SHP77 (cell line): ENCODE results near the gene BRINP3.
A peak's percentile ranks its signal among the peaks of the same experiment; 100 is the strongest.
"Not testable (repeated sequence)": the region's sequence is repeated elsewhere in the genome, so short reads cannot be mapped to it uniquely, and the experiment has no call there.

Experiments
- DNase-seq, 2 experiments: peaks; one replicate each; lab custom pipeline; 2025; lab: John Stamatoyannopoulos, UW

BRINP3 gene

GRCh38 chr1:190477762-190478148 lies at the start of gene BRINP3:
BRINP3 (minus strand) TSS chr1:190477864.
- DNase-seq: peak in 1 of 2 experiments; percentile 1

- no peak for DNase-seq
These were observed 33.9 kb upstream of the BRINP3 start for GRCh38 chr1:190511554-190511953.

GRCh38 chr1:190507357-190507756 lies 29.7 kb upstream of the BRINP3 start:
- no peak for DNase-seq

DNA sequence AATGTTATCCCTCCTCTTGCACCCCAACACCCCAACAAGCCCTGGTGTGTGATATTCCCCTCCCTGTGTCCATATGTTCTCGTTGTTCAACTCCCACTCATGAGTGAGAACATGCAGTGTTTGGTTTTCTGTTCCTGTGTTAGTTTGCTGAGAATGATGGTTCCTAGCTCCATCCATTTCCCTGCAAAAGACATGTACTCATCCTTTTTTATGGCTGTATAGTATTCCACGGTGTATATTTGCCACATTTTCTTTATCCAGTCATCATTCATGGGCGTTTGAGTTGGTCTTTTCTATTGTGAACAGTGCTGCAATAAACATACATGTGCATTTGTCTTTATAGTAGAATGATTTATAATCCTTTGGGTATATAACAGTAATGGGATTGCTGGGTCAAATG lies 26.9 kb upstream of the BRINP3 start:
- not testable (repeated sequence) for DNase-seq

GRCh38 chr1:190497565-190497964 lies 19.9 kb upstream of the BRINP3 start:
- DNase-seq: no peak

GRCh38 chr1:190494451-190494850 lies 16.8 kb upstream of the BRINP3 start:
- DNase-seq: no peak

DNA sequence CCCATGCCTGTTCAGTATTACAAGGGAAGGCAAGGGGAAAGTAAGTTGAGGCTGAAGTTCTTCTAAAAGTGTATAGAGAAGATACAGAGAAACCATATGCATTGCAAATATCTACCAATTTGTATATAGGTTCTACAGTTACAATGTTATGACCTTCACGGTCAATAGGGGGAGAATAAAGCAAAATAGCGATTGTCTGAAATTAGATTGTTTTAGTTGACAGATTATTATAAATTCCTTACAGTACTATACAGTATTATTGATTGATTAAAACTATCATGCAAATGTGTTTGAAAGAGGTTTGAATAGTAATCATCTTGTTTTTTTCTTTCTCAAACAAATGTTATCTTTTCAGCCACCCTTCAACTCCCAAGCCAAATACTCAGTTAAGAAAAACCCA lies 13.7 kb upstream of the BRINP3 start:
- DNase-seq: no peak

DNA sequence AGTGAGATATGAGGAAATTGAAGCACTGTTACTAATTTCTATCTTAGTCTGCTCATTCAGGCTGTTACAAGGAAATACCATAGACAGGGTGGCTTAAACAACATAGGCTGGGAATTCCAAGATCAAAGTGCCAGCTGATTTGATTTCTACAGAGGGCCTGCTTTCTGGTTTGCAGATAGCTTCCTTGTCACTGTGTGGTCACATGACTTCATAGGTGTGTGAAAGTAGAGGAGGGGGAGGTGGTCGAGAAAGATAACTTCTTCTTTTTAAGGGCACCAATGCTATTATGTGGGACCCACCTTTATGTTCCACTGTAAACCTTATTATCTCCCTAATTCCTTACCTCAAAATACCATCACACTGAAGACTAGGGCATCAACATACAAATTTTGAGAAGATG lies 6.4 kb upstream of the BRINP3 start:
- DNase-seq: no peak

DNA sequence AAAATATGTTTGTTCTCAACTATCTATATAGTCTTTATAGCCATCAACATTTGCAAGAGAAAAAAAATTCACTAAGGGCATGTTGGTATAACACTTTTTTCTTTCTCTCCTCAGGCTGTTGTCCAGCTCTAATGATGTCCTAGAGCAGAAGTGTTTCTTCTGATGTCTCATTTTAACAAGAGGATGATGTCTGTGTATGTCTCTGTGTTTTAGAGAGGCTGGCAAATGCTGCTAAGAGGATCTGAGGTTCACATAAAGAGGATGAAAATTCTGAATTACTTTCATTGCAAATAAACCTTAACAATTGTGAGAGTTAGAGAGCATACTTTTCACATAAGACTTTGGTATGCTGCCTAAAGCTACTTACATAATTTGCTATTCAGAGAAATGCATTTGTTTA lies 2.6 kb upstream of the BRINP3 start:
- no peak for DNase-seq

GRCh38 chr1:190479516-190479915 lies 1.9 kb upstream of the BRINP3 start:
- peak; percentile 60 to 76 for DNase-seq

DNA sequence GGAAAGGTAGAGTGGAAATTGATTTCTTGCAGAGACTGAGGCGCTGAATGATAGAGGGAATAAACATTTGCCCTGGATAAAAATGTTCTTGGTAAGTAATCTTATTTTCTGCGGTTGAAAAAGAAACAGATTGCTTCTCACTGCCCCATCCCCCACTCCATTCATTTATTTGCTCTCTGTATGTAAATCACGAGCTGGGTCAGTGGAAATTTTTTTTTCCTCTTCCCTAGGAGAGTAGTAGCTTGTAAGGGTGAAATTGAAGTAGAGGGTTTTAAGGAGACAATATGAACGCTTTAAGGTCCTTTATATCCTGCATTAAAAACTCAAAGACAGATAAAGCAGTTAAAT lies 1.4 kb upstream of the BRINP3 start:
- DNase-seq: peak; percentile 5 to 28

DNA sequence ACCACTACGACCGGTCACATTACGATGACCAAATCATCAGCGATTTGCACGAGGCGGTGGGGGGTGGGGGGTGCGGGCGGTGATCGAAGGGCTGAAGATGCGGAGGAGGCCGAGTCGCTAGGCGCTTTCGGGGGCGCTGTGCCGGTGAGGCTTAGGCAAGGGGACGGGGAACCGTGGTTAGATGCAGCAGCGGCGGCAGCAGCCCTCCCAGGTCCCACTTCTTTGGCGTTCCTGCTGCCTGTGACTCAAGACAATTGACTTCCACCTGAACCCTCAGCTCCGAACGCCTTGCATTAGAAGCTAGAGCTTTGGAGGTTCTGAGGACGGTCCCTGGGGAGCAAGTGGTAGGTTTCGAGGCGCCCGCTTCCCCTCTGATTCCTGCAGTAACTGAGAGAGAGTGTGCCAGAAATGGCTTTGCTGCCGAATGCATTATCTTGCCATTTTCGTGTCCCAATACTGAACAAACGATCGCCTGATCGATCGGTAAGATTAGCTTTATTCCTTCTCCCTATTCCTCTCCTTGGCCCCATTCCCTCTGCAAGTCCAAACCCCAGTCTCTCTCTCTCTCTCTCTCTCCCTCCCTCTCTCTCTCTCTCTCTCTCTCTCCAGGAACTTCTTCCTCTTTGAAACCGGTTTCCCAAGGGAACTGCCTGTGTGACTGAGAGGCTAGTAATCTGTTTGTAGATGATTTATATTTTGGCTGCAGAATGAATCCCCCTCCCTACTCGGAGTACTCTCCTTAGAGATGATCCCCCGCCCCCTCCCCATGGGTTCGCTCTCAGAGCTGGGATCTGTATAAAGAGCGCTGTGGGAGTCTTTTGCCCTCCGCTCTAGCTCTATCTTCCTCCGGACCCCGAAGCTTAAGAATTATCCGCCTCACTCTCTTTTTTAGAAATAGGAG lies 735 bp upstream of the BRINP3 start:
- DNase-seq: peak; percentile 36 to 69

DNA sequence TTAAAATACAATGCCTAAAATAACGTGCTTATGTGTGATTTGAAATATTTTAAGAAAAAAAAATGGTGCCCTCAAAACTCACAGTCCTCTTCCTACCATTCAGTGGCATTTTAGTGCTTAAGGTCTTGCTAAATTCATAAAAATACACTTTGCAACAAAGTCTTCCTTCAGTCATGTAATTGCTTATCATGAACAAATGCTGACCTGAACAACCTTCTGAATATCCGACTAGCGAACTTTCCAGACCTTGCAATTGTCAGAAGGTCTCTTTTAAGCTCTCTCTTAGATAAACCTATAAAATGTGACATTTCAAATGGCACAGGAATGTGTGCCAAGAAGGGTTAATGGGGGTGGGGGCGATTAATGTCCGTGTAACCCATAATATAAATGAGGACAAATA lies 858 bp downstream of the BRINP3 start:
- no peak for DNase-seq

- no peak for DNase-seq
These were observed 1.3 kb downstream of the BRINP3 start for GRCh38 chr1:190476321-190476720.

DNA sequence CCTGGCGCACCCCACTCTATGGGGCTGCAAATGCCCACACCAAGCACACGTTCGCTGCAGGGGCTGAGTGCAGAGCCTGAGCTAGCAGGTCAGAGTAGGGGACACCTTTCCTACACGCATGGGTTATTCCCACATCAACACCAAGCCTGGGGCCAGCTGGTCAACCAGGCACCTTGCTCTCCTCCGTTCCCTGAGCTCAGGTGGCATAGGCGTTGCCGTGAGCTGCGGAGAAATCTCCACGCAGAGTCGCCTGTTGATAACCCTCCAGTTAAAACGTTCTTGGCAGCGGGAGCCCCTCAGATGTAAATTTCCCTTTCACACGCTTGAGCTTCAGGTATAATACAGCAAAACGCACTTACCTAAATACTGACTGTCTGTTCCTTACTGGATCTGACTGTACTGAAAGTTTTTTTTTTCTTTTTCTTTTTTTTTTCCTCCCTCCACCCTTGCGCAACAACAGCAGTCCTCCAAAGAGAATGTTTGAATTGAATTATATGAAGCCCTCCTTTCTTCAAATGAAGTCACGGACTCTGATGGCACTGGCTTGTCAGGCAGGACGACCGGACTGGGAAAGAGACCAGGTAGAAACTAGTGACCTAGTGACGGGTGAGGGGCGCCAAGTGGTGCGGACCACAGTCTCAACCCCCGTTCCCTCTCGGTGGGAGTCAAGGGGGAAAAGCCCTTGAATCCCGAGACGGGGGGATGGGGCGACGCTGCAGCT lies 2.1 kb downstream of the BRINP3 start:
- DNase-seq: no peak

DNA sequence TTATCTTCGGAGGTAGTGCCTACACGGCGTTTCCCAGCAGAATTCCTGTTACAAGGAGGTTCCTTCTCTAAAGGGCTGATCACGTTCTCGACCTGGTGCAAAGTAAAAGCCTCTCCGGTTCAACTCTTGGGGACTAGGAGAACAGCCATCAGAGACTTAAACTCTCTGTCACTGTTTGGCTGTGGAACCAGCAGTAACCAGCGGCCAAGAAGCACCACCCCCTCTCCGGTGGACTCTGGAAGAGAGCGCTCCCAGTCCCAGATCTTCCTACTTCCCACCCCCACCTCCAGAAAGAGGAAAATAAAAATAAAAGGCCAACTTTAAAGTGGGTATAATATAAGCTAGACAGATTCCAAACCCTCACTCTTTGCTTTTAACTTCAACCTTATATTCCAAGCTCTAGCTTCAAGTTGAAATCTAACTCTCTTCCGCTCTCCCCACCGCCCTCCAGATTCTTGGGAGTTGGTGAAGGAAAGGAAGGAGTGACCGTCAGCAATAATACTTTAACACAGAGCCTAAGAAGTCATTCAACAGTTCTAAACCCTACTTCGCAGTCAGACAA lies 2.9 kb downstream of the BRINP3 start:
- DNase-seq: no peak

- DNase-seq: no peak
These were observed 3.7 kb downstream of the BRINP3 start for GRCh38 chr1:190474010-190474409.

DNA sequence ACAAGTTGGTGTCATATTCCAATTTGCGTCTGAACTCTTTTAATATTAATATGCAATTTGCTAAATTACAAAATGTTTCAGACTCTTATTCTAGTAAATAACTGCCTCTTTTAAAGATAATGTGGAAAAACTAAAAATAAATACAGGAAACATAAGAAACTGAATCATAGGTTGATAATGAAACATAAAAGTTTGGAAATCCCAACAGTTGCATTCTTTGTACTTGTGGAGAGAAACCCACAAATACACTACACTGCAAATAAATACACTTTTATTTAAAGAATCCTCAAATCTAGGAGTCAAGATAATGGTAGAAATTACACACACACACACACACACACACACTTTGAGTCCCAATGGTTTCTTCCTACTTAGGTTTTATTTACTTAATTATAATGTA lies 5.2 kb downstream of the BRINP3 start:
- DNase-seq: no peak

DNA sequence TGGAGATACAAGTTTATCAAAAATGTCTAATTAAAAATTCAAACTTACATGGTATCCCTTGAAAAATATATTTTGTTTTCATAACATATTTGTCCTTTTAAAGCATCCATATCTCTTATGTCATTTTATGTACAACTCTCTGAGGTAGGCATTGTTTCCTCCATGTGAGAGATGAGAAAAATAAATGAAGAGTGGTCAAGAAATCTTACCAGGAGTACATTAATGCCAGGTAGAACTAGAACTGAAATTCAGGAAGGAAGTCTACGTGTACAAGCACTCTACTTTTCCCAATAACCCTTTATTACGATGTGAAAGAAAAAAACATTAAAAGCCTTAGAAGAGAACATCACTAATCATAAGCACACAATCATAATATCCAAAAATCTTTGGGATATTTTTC lies 5.6 kb downstream of the BRINP3 start:
- no peak for DNase-seq

DNA sequence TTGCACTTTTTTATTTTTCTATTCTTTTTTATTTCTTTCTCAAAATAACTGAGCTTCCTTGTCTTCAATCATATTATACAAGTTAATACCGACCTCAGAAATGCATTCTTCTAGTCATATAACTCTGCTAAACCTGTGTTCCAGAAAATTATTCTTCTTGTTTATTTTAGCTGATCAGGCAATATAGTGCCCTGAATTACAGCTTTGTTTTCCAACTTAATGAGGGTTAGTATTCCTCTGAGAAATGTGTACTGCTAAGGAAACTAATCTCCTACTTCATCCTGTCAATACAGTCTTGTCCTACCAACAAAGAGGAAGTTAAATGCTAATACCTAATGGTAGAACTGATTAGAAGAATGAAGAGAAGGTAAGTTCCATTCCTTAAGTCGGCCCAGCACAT lies 13.0 kb downstream of the BRINP3 start:
- no peak for DNase-seq

GRCh38 chr1:190456129-190456528 lies 21.5 kb downstream of the BRINP3 start:
- DNase-seq: no peak

DNA sequence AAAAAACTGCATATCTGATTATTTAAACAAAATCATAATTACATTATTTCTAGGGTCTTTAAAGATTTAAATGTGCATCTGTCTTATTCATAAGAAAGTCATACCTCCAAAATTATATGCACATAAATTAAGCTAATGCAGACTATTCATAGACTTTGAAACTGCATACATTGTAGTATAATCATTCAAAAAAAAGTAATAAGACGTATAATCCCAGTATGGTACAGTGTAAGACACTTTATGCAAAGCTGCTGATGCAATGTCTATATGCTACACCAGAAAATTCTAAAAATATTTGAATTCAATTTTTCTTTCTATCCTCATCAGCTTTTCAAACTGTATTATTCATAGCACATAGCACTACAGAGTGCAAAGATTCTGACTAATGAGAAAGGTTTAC lies 22.0 kb downstream of the BRINP3 start:
- DNase-seq: no peak

- DNase-seq: no peak
These were observed 24.1 kb downstream of the BRINP3 start for GRCh38 chr1:190453550-190453949.
